Measurements from ENCODE around the gene ST3GAL3.

DNA sequence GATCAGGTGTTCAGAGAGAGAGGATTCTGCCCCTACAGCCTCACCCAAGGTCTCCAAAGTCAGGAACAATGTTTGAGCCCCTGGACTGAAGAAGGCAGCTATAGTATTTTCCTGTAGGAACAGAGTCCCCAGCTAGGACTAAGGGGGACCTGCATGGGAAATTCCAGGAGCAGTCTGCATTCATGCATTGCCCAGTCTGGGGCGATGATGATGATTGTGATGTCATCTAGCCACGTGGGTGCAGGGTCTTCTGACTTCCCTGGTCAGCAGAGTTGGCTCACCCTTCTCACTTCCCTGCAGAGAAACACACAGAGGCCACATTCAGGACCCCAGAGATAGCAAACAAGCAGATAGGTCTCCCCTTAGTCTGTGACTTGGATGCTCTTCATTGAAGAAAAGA, 169.8 kb downstream of the ST3GAL3 start:
- TF ChIP-seq, protein P1, sequence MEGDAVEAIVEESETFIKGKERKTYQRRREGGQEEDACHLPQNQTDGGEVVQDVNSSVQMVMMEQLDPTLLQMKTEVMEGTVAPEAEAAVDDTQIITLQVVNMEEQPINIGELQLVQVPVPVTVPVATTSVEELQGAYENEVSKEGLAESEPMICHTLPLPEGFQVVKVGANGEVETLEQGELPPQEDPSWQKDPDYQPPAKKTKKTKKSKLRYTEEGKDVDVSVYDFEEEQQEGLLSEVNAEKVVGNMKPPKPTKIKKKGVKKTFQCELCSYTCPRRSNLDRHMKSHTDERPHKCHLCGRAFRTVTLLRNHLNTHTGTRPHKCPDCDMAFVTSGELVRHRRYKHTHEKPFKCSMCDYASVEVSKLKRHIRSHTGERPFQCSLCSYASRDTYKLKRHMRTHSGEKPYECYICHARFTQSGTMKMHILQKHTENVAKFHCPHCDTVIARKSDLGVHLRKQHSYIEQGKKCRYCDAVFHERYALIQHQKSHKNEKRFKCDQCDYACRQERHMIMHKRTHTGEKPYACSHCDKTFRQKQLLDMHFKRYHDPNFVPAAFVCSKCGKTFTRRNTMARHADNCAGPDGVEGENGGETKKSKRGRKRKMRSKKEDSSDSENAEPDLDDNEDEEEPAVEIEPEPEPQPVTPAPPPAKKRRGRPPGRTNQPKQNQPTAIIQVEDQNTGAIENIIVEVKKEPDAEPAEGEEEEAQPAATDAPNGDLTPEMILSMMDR (IDR thresholded peaks at IDR 0.05; ENCODE audit: borderline replicate concordance, extremely low read depth, low read length, poor library complexity, severe bottlenecking) = no peak
- TF ChIP-seq EZH2 (IDR thresholded peaks at IDR 0.05; ENCODE audit: borderline replicate concordance, low read depth, low read length, severe bottlenecking) = no peak

Measured in DND-41 (cell line).